ENCODE results near the gene PPP1R16B.

The PPP1R16B gene

GRCh38 chr20:38962044-38962927 is 156.8 kb downstream of the PPP1R16B start, which contains the start of gene DHX35:
Gene DHX35, plus strand, starts transcription at chr20:38962344. Its CDS starts 24 bp downstream, at chr20:38962368.
- peak; percentile 99 for DNase-seq (ENCODE audit: low read depth, low spot score)

- no peak for DNase-seq (ENCODE audit: low read depth, low spot score)
Observed at GRCh38 chr20:38962928-38963401, 157.5 kb downstream of the PPP1R16B start.

- DNase-seq (ENCODE audit: low read depth, low spot score) = no peak
Observed at GRCh38 chr20:38963745-38964144, 158.2 kb downstream of the PPP1R16B start.

- DNase-seq (ENCODE audit: low read depth, low spot score) = no peak
Observed at GRCh38 chr20:38965264-38965663, 159.8 kb downstream of the PPP1R16B start.

GRCh38 chr20:38968090-38968489 is 162.6 kb downstream of the PPP1R16B start:
- no peak for DNase-seq (ENCODE audit: low read depth, low spot score)

- no peak for DNase-seq (ENCODE audit: low read depth, low spot score)
Observed at GRCh38 chr20:38969708-38970107, 164.2 kb downstream of the PPP1R16B start.

GRCh38 chr20:38970302-38970701 is 164.8 kb downstream of the PPP1R16B start:
- DNase-seq (ENCODE audit: low read depth, low spot score) = no peak
